ENCODE results near the gene RNF169.

- no peak for TF ChIP-seq CTCF (IDR thresholded peaks at IDR 0.05; ENCODE audit: borderline replicate concordance, extremely low read depth, low read length, poor library complexity, severe bottlenecking)
- no peak for TF ChIP-seq EZH2 (IDR thresholded peaks at IDR 0.05; ENCODE audit: borderline replicate concordance, low read depth, low read length, severe bottlenecking)
Observed at GRCh38 chr11:74735365-74735928, 13.2 kb upstream of the RNF169 start.

Measured in DND-41 (cell line).